Breast epithelium (tissue), 4 donors: ENCODE results near the gene RHOB. TPM values are rescaled to one million over a fixed set of nuclear protein-coding genes. Genes with fewer than 3 reads are reported as not detected.
A peak's percentile ranks its signal among the peaks of the same experiment; 100 is the strongest.

Source experiments
- DNase-seq, 2 donors: peaks; one replicate each; pipeline ENCODE4 v3.0.0-alpha.2; 2019; ENCODE audit warnings: low spot score in 2 of 2
- H3K27ac ChIP-seq, 2 donors: fragments of 200-600 bp; sonication (generic) in 1 of 2; one replicate each; pipeline ENCODE4 v1.5.1; 2016 to 2019; ENCODE audit warnings: mild to moderate bottlenecking in 1 of 2
- H3K27me3 ChIP-seq, 2 donors: fragments of 200-600 bp; sonication (generic) in 1 of 2; one replicate each; pipeline versions ENCODE4 v1.5.1 to v1.6.0; 2017 to 2019; ENCODE audit warnings: control low read depth in 1 of 2, mild to moderate bottlenecking in 1 of 2
- H3K36me3 ChIP-seq: fragments of 200-600 bp; one replicate; pipeline ENCODE4 v1.5.1; 2019
- H3K4me1 ChIP-seq, 2 donors: fragments of 200-600 bp; sonication (generic); one replicate each; pipeline ENCODE4 v1.5.1; 2016 to 2019; ENCODE audit warnings: control low read depth in 1 of 2
- H3K4me3 ChIP-seq, 3 donors: fragments of 200-600 bp; sonication (generic); 1 replicate in 2 of 3; 2 replicates in 1 of 3; pipeline ENCODE4 v1.5.1; 2016 to 2019; ENCODE audit warnings: mild to moderate bottlenecking in 3 of 3, moderate library complexity in 2 of 3
- H3K9me3 ChIP-seq, 2 donors: fragments of 200-600 bp; sonication (generic) in 1 of 2; one replicate each; pipeline ENCODE4 v1.5.1; 2016 to 2019; ENCODE audit warnings: control low read depth in 1 of 2
- CTCF ChIP-seq, 3 donors: fragments of 450-650 bp; IDR thresholded peaks; one replicate each; pipeline ENCODE4 v1.5.1; 2016 to 2017; ENCODE audit warnings: antibody characterized with exemption in 3 of 3, mild to moderate bottlenecking in 3 of 3, moderate library complexity in 3 of 3
- POLR2A ChIP-seq: fragments of 450-650 bp; IDR thresholded peaks from one replicate; pipeline ENCODE4 v1.6.1; 2016; ENCODE audit warnings: antibody characterized with exemption, mild to moderate bottlenecking, moderate library complexity
- POLR2AphosphoS5 ChIP-seq, 3 donors: sonication (generic); formaldehyde crosslinking; IDR thresholded peaks; one replicate each; pipeline ENCODE4 v1.6.1; 2017; ENCODE audit warnings: antibody characterized with exemption in 3 of 3
- intact Hi-C: fragments of 100-400 bp; cut with DNase I; formaldehyde crosslinking; loops from one replicate; pipeline ENCODE4 v1.15.1; 2023; ENCODE audit warnings: low total_unique reads
- total RNA-seq, 3 donors: library from RNA; depleted of rRNA; stranded (reverse); fragments of >200 nt; gene quantifications; one replicate each; pipeline ENCODE4 v1.1.0, GENCODE V29; 2016

Gene RHOB
- total RNA-seq, 3 donors from 2014 or later = 643 to 1,178 (median 772) TPM

DNA sequence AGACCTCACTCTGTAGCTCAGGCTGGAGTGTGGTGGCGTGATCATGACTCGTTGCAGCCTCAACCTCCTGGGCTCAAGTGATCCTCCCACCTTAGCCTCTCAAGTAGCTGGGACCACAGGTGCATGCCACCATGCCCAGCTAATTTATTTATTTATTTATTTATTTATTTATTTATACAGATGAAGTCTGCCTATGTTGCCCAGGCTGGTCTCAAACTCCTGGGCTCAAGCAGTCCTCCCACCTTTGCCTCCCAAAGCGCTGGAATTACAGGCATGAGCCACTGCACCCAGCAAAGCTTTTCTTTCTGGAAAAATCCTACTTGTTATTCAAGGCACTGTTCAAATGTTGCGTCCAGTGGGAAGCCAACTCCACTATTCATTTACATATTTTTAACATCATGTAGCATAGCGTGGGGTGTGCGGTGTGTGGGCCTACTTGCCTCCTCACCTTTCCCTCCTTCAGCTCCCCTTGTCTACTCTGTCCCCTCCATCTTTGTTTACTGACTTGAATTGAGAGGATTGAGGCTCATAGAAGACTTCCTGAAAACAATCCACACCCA, 6.8 kb upstream of the RHOB start:
- Histone ChIP-seq H3K27me3 (no peaks in the 10 kb centered on the region), H3K4me1 (no peaks in the 10 kb centered on the region), H3K4me3 (no peak overlapping the region), H3K27ac (no peak overlapping the region), H3K9me3 (no peaks in the 10 kb centered on the region), H3K36me3 (no peaks in the 10 kb centered on the region)
- intact Hi-C loops = no loop called here
- TF ChIP-seq CTCF (IDR thresholded peaks at IDR 0.05) (no peak), POLR2AphosphoS5 (IDR thresholded peaks at IDR 0.05) (no peak), POLR2A (no peak)
- DNase-seq = no peak

DNA sequence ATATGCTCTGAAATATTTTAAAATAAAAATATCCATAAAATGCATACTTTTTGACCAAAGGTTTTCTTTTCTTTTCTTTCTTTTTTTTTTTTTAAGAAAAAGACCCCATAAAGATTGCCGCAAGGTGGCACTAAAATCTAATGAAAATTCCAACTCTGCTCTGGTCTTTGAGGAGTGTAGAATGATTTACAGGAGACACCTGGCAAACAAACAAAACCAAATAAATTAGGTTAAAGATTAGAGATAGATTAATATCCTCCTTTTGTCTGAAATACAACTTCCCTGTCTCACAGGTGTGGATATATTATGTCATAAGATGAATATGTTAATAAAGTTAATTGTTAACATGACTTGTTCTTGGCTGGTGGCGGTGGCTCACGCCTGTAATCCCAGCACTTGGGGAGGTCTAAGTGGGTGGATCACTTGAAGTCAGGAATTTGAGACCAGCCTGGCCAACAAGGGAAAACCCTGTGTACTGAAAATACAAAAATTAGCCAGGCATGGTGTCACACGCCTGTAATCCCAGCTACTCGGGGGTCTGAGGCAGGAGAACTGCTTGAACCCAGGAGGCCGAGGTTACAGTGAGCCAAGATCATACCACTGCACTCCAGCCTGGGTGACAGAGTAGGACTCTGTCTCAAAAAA, 3.5 kb upstream of the RHOB start:
- intact Hi-C loops = no loop called here
- DNase-seq = no peak
- Histone ChIP-seq H3K4me3 (no peak overlapping the region), H3K27ac (peak overlapping the region; percentile 76 to 83), H3K9me3 (no peaks in the 10 kb centered on the region), H3K4me1 (no peaks in the 10 kb centered on the region), H3K27me3 (no peaks in the 10 kb centered on the region), H3K36me3 (no peaks in the 10 kb centered on the region)
- TF ChIP-seq POLR2AphosphoS5 (IDR thresholded peaks at IDR 0.05) (peak; percentile 41 to 59 (median 54)), POLR2A (no peak), CTCF (IDR thresholded peaks at IDR 0.05) (peak in 2 of 3 donors; percentile 48 to 65)

DNA sequence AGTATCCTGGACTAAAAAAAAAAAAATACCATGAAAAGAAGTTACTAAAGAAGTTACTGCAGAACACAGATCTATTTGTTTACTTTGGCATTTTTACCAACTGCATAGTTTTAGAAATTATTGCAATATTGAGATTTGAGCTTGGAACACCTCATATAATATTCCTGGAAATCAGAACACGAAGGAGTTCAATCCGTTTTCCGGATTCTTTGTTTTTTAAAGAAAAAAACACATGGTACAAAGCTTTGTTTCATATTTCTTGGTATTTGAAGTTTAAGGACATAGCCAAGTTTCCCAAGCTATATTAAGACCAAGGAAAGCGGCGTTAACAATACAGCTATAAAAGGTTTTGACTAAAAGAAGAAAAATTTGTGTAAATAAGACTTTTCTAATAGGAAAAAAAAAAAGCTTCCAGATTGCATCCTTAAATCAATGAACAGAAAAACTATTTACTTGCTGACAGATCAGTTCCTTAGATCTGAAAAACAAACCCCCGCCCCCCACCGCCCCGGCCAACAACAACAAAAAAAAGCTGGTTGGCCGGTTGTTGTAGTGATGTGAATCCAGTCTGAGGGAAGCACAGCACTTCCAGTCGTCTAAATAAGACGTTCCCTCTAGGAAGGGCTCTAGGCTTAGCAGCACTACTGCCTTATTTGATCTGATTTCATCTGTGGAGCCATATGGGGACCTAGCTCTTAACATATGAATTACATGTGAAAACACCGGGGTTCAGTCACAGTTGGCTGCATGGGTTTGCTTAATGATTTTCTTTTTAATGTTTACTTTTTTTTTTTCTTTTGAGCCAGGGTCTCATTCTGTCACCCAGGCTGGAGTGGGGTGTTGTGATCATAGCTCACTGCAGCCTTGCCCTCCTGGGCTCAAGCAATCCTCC, 2.5 kb upstream of the RHOB start:
- TF ChIP-seq CTCF (IDR thresholded peaks at IDR 0.05) (no peak), POLR2AphosphoS5 (IDR thresholded peaks at IDR 0.05) (peak in 2 of 3 donors; percentile 45 to 63)
- Histone ChIP-seq H3K27ac (peak overlapping the region; percentile 76 to 83), H3K4me3 (peak overlapping the region; percentile 5 to 30 (median 24)), H3K9me3 (no peaks in the 10 kb centered on the region), H3K36me3 (no peaks in the 10 kb centered on the region), H3K27me3 (no peaks in the 10 kb centered on the region), H3K4me1 (no peaks in the 10 kb centered on the region)
- no peak for DNase-seq
- intact Hi-C loops = no loop called here

- peak overlapping the region; percentile 5 to 30 (median 24) for H3K4me3 ChIP-seq
- no peaks in the 10 kb centered on the region for H3K36me3 ChIP-seq
- H3K27ac ChIP-seq = peak overlapping the region; percentile 36 to 76
- DNase-seq = no peak
- no peaks in the 10 kb centered on the region for H3K4me1 ChIP-seq
- H3K9me3 ChIP-seq = no peaks in the 10 kb centered on the region
- H3K27me3 ChIP-seq = no peaks in the 10 kb centered on the region
- intact Hi-C loops = no loop called here
- TF ChIP-seq CTCF (IDR thresholded peaks at IDR 0.05) = no peak
Measured at GRCh38 chr2:20444993-20445910, 1.6 kb upstream of the RHOB start.
